DOHH2 (cell line): ENCODE data around the gene GPR61.

Experiments used
- H3F3A ChIP-seq: fragments of 200-600 bp; sonication (generic), shearing (Covaris generic); 2 replicates; pipeline ENCODE4 v1.6.0; 2016; ENCODE audit warnings: antibody characterized with exemption, mild to moderate bottlenecking; ENCODE audit not compliant: control insufficient read depth, insufficient read depth
- H3K27ac ChIP-seq: fragments of 200-600 bp; sonication (generic); 2 replicates; pipeline ENCODE4 v1.5.1; 2014; ENCODE audit warnings: low read depth, mild to moderate bottlenecking, low read length, moderate library complexity
- H3K27me3 ChIP-seq: fragments of 200-600 bp; sonication (generic); 2 replicates; pipeline ENCODE4 v1.6.1; 2014; ENCODE audit warnings: mild to moderate bottlenecking, low read length, mixed read lengths; ENCODE audit not compliant: control insufficient read depth
- H3K36me3 ChIP-seq: fragments of 200-600 bp; sonication (generic); 2 replicates; pipeline ENCODE4 v1.6.1; 2014; ENCODE audit warnings: mild to moderate bottlenecking, low read length, moderate library complexity, mixed read lengths; ENCODE audit not compliant: control insufficient read depth
- H3K4me1 ChIP-seq: fragments of 200-600 bp; sonication (generic); 2 replicates; pipeline ENCODE4 v1.6.1; 2014; ENCODE audit warnings: mild to moderate bottlenecking, low read length, mixed read lengths; ENCODE audit not compliant: control insufficient read depth
- H3K4me2 ChIP-seq: fragments of 200-600 bp; sonication (generic); 2 replicates; pipeline ENCODE4 v1.6.0; 2014; ENCODE audit warnings: mild to moderate bottlenecking, low read length, moderate library complexity
- H3K4me3 ChIP-seq: fragments of 200-600 bp; sonication (generic); 2 replicates; pipeline ENCODE4 v1.5.1; 2014; ENCODE audit warnings: mild to moderate bottlenecking, low read length, mixed read lengths
- H3K79me2 ChIP-seq: fragments of 200-600 bp; sonication (generic); 2 replicates; pipeline ENCODE4 v1.6.1; 2014; ENCODE audit warnings: mild to moderate bottlenecking, low read length, mixed read lengths; ENCODE audit not compliant: control insufficient read depth
- H3K9me2 ChIP-seq: fragments of 200-600 bp; sonication (generic); replicated peaks from 2 replicates; pipeline ENCODE4 v1.6.1; 2014; ENCODE audit warnings: mild to moderate bottlenecking, low read length, mixed read lengths; ENCODE audit not compliant: control insufficient read depth
- H3K9me3 ChIP-seq: fragments of 200-600 bp; sonication (generic); 2 replicates; pipeline ENCODE4 v1.6.1; 2014; ENCODE audit warnings: antibody characterized with exemption, low read length, mixed read lengths; ENCODE audit not compliant: control insufficient read depth, insufficient read depth
- H4K20me1 ChIP-seq: fragments of 200-600 bp; sonication (generic); 2 replicates; pipeline ENCODE4 v1.6.0; 2014; ENCODE audit warnings: low read depth, mild to moderate bottlenecking, antibody characterized with exemption, low read length, moderate library complexity; ENCODE audit not compliant: control insufficient read depth, insufficient read depth
- EZH2phosphoT487 ChIP-seq: fragments of 200-600 bp; sonication (generic); IDR thresholded peaks from 2 replicates; pipeline ENCODE4 v1.6.1; 2017; ENCODE audit warnings: borderline replicate concordance, mild to moderate bottlenecking, antibody characterized with exemption, low read length, moderate library complexity, mixed read lengths
- TF ChIP-seq, protein P1 (sequence below): fragments of 200-600 bp; sonication (generic); IDR thresholded peaks from one replicate; pipeline ENCODE4 v1.5.1; 2014; ENCODE audit warnings: antibody characterized with exemption, mild to moderate bottlenecking, low read depth, low read length; ENCODE audit not compliant: poor library complexity, severe bottlenecking

Gene GPR61

DNA sequence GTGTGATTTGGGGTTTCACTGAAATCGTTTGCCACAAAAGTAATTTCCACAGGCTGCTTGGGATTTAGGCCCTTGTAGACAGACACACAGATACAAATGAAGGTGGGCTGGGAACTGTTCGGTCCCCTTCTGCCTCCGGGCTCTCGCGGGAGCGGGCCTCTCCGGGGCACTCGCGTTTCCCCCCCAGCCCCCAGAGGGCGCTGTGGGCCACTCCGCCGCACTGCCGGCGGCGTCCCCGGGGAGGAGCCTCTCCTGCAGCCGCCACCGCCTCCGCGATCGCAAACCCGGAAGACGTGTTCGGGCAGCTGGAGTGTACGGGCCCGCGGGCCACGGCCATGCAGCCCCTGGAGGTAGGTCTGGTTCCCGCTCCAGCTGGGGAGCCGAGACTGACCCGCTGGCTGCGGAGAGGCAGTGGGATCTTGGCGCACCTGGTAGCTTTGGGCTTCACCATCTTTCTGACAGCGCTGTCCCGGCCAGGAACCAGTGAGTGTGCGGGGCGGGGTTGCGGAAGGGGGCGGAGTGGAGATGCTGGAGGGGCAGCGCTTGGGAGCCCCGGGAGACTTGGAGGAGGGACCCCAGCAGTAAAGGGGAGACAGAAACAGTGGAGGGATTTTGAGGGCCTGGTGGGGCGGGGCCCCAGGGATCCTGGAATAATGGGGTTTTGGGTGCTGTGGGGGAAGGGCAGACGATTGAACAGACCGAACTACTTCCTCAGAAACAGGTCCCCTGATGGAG is 45.7 kb upstream of the GPR61 start, which contains the start of gene CYB561D1:
CYB561D1 (plus strand) TSS at position 290 of the 735 bp plus-strand sequence; CDS start at position 336, 46 bp downstream.
- Histone ChIP-seq H3K9me2 (no peaks in the 10 kb centered on the region), H3K27me3 (no peaks in the 10 kb centered on the region), H4K20me1 (no peaks in the 10 kb centered on the region), H3F3A (no peaks in the 10 kb centered on the region; the same call in 1 of the 2 replicates), H3K4me1 (peaks cover 13% of the 10 kb centered on the region), H3K9me3 (no peaks in the 10 kb centered on the region), H3K79me2 (peaks cover 17% of the 10 kb centered on the region), H3K36me3 (peaks cover 27% of the 10 kb centered on the region), H3K4me2 (peak within 1 kb of the TSS; percentile 76), H3K27ac (peak within 1 kb of the TSS; percentile 58), H3K4me3 (peak within 1 kb of the TSS; percentile 100)
- TF ChIP-seq, protein P1, sequence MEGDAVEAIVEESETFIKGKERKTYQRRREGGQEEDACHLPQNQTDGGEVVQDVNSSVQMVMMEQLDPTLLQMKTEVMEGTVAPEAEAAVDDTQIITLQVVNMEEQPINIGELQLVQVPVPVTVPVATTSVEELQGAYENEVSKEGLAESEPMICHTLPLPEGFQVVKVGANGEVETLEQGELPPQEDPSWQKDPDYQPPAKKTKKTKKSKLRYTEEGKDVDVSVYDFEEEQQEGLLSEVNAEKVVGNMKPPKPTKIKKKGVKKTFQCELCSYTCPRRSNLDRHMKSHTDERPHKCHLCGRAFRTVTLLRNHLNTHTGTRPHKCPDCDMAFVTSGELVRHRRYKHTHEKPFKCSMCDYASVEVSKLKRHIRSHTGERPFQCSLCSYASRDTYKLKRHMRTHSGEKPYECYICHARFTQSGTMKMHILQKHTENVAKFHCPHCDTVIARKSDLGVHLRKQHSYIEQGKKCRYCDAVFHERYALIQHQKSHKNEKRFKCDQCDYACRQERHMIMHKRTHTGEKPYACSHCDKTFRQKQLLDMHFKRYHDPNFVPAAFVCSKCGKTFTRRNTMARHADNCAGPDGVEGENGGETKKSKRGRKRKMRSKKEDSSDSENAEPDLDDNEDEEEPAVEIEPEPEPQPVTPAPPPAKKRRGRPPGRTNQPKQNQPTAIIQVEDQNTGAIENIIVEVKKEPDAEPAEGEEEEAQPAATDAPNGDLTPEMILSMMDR, result peak; percentile 93
- TF ChIP-seq EZH2phosphoT487, result no peak

DNA sequence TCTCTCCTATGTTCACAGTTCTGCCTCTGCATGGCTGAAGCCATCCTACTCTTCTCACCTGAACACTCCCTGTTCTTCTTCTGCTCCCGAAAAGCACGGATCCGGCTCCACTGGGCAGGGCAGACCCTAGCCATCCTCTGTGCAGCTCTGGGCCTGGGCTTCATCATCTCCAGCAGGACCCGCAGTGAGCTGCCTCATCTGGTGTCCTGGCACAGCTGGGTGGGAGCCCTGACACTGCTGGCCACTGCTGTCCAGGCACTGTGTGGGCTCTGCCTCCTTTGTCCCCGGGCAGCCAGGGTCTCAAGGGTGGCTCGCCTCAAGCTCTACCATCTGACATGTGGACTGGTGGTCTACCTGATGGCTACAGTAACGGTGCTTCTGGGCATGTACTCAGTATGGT is 43.9 kb upstream of the GPR61 start:
- Histone ChIP-seq H3K36me3 (peaks cover 33% of the 10 kb centered on the region), H3K27me3 (no peaks in the 10 kb centered on the region), H3K9me3 (no peaks in the 10 kb centered on the region), H3F3A (no peaks in the 10 kb centered on the region; the same call in 1 of the 2 replicates), H4K20me1 (no peaks in the 10 kb centered on the region), H3K4me2 (no peak overlapping the region), H3K79me2 (peaks cover 17% of the 10 kb centered on the region), H3K27ac (no peak overlapping the region), H3K4me3 (no peak overlapping the region), H3K9me2 (no peaks in the 10 kb centered on the region), H3K4me1 (peaks cover 13% of the 10 kb centered on the region)
- TF ChIP-seq EZH2phosphoT487, result no peak
- TF ChIP-seq, protein P1, result no peak

DNA sequence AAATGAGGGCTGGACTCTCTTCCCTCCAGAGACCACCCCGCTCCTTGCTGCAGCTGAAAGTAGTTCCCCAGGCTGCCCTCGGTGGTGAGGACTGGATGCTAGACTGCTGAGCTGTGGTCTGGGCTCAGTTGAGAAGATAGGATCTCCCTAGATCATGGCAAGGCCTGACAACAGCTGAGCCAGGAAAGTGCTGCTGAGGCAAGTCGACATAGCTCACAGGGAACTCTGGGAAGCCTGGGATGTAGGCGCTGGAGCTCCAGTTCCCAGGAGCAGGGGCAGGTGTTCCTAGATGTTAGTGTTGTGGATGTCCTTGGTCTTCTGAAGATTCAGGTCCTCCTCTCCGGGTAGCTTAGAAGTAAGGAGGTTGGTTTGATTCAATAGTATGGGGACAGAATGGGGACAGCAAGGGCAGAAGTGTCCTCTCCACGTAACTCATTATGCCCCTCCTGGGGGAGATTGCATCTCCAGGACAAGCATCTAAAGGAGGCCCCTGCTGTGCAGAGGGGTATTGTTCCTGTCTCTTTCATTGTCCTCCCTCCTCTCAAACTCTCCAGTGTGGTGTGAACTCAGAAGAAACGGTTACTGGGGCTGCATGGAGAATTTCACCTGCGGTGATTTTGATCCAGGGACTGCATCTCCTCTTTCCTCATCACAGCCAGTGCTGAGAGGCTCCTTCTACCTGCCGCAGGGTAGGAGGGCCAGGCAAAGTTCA is 42.1 kb upstream of the GPR61 start:
- H3K36me3 ChIP-seq, result peaks cover 30% of the 10 kb centered on the region
- H3F3A ChIP-seq, result no peaks in the 10 kb centered on the region; the same call in 1 of the 2 replicates
- H3K79me2 ChIP-seq, result peaks cover 17% of the 10 kb centered on the region
- TF ChIP-seq EZH2phosphoT487, result no peak
- TF ChIP-seq, protein P1, result no peak
- H3K27ac ChIP-seq, result no peak overlapping the region
- no peaks in the 10 kb centered on the region for H3K27me3 ChIP-seq
- H3K9me2 ChIP-seq, result no peaks in the 10 kb centered on the region
- H3K9me3 ChIP-seq, result no peaks in the 10 kb centered on the region
- H3K4me3 ChIP-seq, result no peak overlapping the region
- H3K4me2 ChIP-seq, result no peak overlapping the region
- H3K4me1 ChIP-seq, result peaks cover 13% of the 10 kb centered on the region
- H4K20me1 ChIP-seq, result no peaks in the 10 kb centered on the region
